HCT116 (cell line): ENCODE measurements around the gene CPT1C. TPM values are rescaled to one million over a fixed set of nuclear protein-coding genes. Genes with fewer than 3 reads are reported as not detected.
A peak's percentile ranks its signal among the peaks of the same experiment; 100 is the strongest.

Experiments
- ATAC-seq: fragments of 200-7000 bp; cut with Tn5 transposase; 2 replicates; pipeline ENCODE4 v1.9.1; 2020; ENCODE audit warnings: mild to moderate bottlenecking, moderate library complexity
- BruUV-seq: library from RNA; stranded (reverse); fragments of 400-500 nt; replicated peaks from 2 replicates; lab custom pipeline; 2021; lab: Mats Ljungman, UMichigan
- CTCF ChIA-PET: fragments of 300-600 bp; sonication (Branson Sonifier 250); formaldehyde crosslinking; loops from one replicate; lab custom pipeline; 2021; ENCODE audit warnings: antibody characterized with exemption; lab: Charles Lee
- POLR2A ChIA-PET: fragments of 300-600, 350-600 bp; sonication (Branson Sonifier 250); formaldehyde crosslinking; loops from one replicate; lab custom pipeline; 2021; ENCODE audit warnings: antibody characterized with exemption; lab: Charles Lee
- RAD21 ChIA-PET, 2 experiments: fragments of 300-600 bp; sonication (Branson Sonifier 250); formaldehyde crosslinking; loops; one replicate each; lab custom pipeline; 2023; ENCODE audit warnings: low total read pairs in 2 of 2; ENCODE audit not compliant: uncharacterized antibody in 2 of 2, unreplicated experiment in 2 of 2, low non-redundant PET in 1 of 2; lab: Charles Lee
- DNase-seq: peaks from one replicate; pipeline ENCODE4 v3.0.0-alpha.2; 2010; ENCODE audit warnings: low read depth, low spot score
- H2AFZ ChIP-seq: fragments of 200-600 bp; shearing (Covaris generic), sonication (generic); 2 replicates; pipeline ENCODE4 v1.6.1; 2017; ENCODE audit warnings: low read depth, mixed run types, mixed read lengths, antibody characterized with exemption, low read length; ENCODE audit not compliant: poor library complexity, severe bottlenecking
- H3K27ac ChIP-seq: 2 replicates; pipeline ENCODE4 v1.5.1; 2012; ENCODE audit warnings: low read depth, low read length
- H3K27me3 ChIP-seq: fragments of 200-600 bp; sonication (generic); 2 replicates; pipeline ENCODE4 v1.6.1; 2016; ENCODE audit warnings: mixed run types, low read length, mixed read lengths; ENCODE audit not compliant: insufficient read depth
- H3K36me3 ChIP-seq, 2 experiments: fragments of 200-500 bp in 1 of 2; fragments of 200-600 bp in 1 of 2; sonication (Bioruptor generic) in 1 of 2; sonication (generic) in 1 of 2; 2 replicates each; pipeline versions ENCODE4 v1.5.1 to v1.6.1; 2014 to 2016; ENCODE audit warnings: low read length in 2 of 2, inconsistent platforms in 1 of 2, mixed read lengths in 1 of 2, mixed run types in 1 of 2; ENCODE audit not compliant: insufficient read depth in 2 of 2, control insufficient read depth in 1 of 2
- H3K4me1 ChIP-seq, 2 experiments: fragments of 200-600 bp in 1 of 2; sonication (generic) in 1 of 2; 2 replicates each; pipeline versions ENCODE4 v1.5.1 to v1.6.1; 2012 to 2017; ENCODE audit warnings: low read length in 2 of 2, inconsistent platforms in 1 of 2, mild to moderate bottlenecking in 1 of 2, mixed read lengths in 1 of 2, mixed run types in 1 of 2, moderate library complexity in 1 of 2; ENCODE audit not compliant: insufficient read depth in 2 of 2, control insufficient read depth in 1 of 2
- H3K4me2 ChIP-seq: fragments of 200-600 bp; sonication (generic); 2 replicates; pipeline ENCODE4 v1.6.1; 2017; ENCODE audit warnings: mixed run types, low read length, mixed read lengths
- H3K4me3 ChIP-seq, 2 experiments: fragments of 200-600 bp in 1 of 2; sonication (generic) in 1 of 2; replicated peaks in 1 of 2; 2 replicates each; pipeline ENCODE4 v1.5.1; 2011 to 2016; ENCODE audit warnings: low read length in 2 of 2, control low read depth in 1 of 2, low read depth in 1 of 2, mild to moderate bottlenecking in 1 of 2, mixed read lengths in 1 of 2, mixed run types in 1 of 2
- H3K79me2 ChIP-seq: fragments of 200-600 bp; sonication (generic); 2 replicates; pipeline ENCODE4 v1.6.1; 2017; ENCODE audit warnings: mild to moderate bottlenecking, mixed run types, low read length, moderate library complexity, mixed read lengths; ENCODE audit not compliant: insufficient read depth
- H3K9ac ChIP-seq: fragments of 200-600 bp; sonication (generic); 2 replicates; pipeline ENCODE4 v1.6.1; 2016; ENCODE audit warnings: low read length, mixed read lengths
- H3K9me2 ChIP-seq: fragments of 200-600 bp; sonication (generic), shearing (Covaris generic); 2 replicates; pipeline ENCODE4 v1.6.1; 2017; ENCODE audit warnings: mixed run types, mild to moderate bottlenecking, moderate library complexity; ENCODE audit not compliant: insufficient read depth
- H3K9me3 ChIP-seq, 2 experiments: fragments of 200-500 bp in 1 of 2; fragments of 200-600 bp in 1 of 2; sonication (Bioruptor generic) in 1 of 2; sonication (generic) in 1 of 2; 2 replicates each; pipeline ENCODE4 v1.6.1; 2014 to 2017; ENCODE audit warnings: low read length in 2 of 2, mixed read lengths in 2 of 2, inconsistent platforms in 1 of 2, low read depth in 1 of 2, mild to moderate bottlenecking in 1 of 2, mixed run types in 1 of 2, moderate library complexity in 1 of 2; ENCODE audit not compliant: control insufficient read depth in 1 of 2, insufficient read depth in 1 of 2
- H4K20me1 ChIP-seq: fragments of 200-600 bp; sonication (generic), shearing (Covaris generic); 2 replicates; pipeline ENCODE4 v1.6.1; 2017; ENCODE audit warnings: mixed run types, mild to moderate bottlenecking, moderate library complexity; ENCODE audit not compliant: insufficient read depth
- CTCF ChIP-seq, 3 experiments: fragments of 200-600 bp in 1 of 3; sonication (generic) in 1 of 3; IDR thresholded peaks in 2 of 3; conservative IDR thresholded peaks in 1 of 3; 2 replicates each; pipeline ENCODE4 v1.5.1; 2012 to 2017; ENCODE audit warnings: low read depth in 2 of 3, low read length in 2 of 3, antibody characterized with exemption in 1 of 3, borderline replicate concordance in 1 of 3, control low read depth in 1 of 3, mild to moderate bottlenecking in 1 of 3, mixed read lengths in 1 of 3, mixed run types in 1 of 3, moderate library complexity in 1 of 3; ENCODE audit not compliant: insufficient read depth in 1 of 3
- EGR1 ChIP-seq: IDR thresholded peaks from 2 replicates; pipeline ENCODE4 v1.6.1; 2012; ENCODE audit warnings: low read depth
- ELF1 ChIP-seq: IDR thresholded peaks from 2 replicates; pipeline ENCODE4 v1.6.1; 2012; ENCODE audit warnings: low read depth, borderline replicate concordance
- EZH2phosphoT487 ChIP-seq: fragments of 200-600 bp; IDR thresholded peaks from 2 replicates; pipeline ENCODE4 v1.6.1; 2018; ENCODE audit warnings: antibody characterized with exemption, borderline replicate concordance
- SRF ChIP-seq: IDR thresholded peaks from 2 replicates; pipeline ENCODE4 v1.6.1; 2012; ENCODE audit warnings: low read depth
- YY1 ChIP-seq: IDR thresholded peaks from 2 replicates; pipeline ENCODE4 v1.6.1; 2011; ENCODE audit warnings: low read length, low read depth, moderate library complexity, mild to moderate bottlenecking; ENCODE audit not compliant: insufficient replicate concordance; ENCODE audit errors: extremely low read depth
- intact Hi-C: fragments of 100-400 bp; cut with micrococcal nuclease; formaldehyde crosslinking; loops from 2 replicates; pipeline ENCODE4 v1.10.0; 2022
- total RNA-seq: library from RNA; stranded (reverse); gene quantifications from one replicate; pipeline ENCODE4 v1.2.1, GENCODE V29; 2021; ENCODE audit not compliant: unreplicated experiment

Gene CPT1C
- total RNA-seq, 1 experiment from 2014 or later = 12.0 TPM

DNA sequence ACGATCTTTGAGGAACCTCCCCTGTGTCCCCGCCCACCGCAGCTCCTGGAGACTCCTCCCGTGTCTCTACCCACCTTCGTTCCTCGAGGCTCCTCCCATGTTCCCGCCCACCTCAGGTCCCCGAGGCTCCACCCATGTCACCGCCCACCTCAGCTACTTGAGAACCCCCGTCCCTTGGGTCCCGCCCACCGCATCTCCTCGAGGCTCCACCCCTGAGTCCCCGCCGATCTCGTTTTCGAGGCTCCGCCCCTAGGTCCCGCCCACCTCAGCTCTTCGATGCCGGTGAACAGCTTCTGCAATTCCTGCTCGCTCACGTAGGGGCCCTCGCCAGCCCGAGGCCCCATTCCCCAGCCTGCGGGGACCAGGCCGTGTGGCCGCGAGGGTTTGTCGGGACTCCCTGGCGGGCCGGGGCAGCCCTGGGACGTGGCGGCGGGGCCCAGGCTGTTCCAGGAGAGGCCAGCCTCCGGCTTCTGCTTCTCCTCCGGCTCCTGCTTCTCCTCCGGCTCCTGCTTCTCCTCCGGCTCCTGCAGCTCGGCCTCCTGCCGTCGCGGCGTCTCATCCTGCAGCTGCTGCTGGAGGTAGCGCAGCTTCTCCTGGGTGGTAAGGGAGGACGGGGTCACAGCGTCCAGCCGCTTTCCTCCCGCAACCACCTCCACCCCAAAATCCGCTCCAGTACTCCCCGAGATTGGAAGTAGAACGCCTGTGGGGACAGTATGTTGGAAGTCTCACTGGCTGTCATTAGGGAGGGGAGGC is 55.5 kb downstream of the CPT1C start:
- H3K9me3 ChIP-seq = no peaks in the 10 kb centered on the region
- TF ChIP-seq CTCF (IDR thresholded peaks at IDR 0.05 in 2 of 3, conservative IDR thresholded peaks at IDR 0.05 in 1 of 3; ENCODE audit: borderline replicate concordance in 1 of 3, insufficient read depth in 1 of 3, low read depth in 2 of 3, low read length in 2 of 3) = peak in 1 of 3 experiments; percentile 14; a peak in 1 of 6 replicates
- no peak for TF ChIP-seq SRF
- TF ChIP-seq EZH2phosphoT487 = no peak
- no peak for TF ChIP-seq YY1
- no peak for TF ChIP-seq EGR1
- no peak for TF ChIP-seq ELF1
- TF ChIP-seq, all 23 proteins: peak for 1
- H2AFZ ChIP-seq = no peak overlapping the region
- BruUV-seq = no TSS peak
- CTCF ChIA-PET = interaction anchor here (0.7 kb wide), 1 partner anchor 29 kb away, joined by 5 read pairs; no protein-coding TSS in a partner anchor
- ATAC-seq = peak; percentile 91
- POLR2A ChIA-PET = no interaction called here
- H3K9me2 ChIP-seq = no peaks in the 10 kb centered on the region
- H3K36me3 ChIP-seq = no peaks in the 10 kb centered on the region
- no peak overlapping the region for H3K4me3 ChIP-seq
- peak overlapping the region; percentile 18; the same call in 1 of the 2 replicates for H3K4me2 ChIP-seq
- no peaks in the 10 kb centered on the region for H3K27me3 ChIP-seq
- H4K20me1 ChIP-seq = no peaks in the 10 kb centered on the region
- peaks cover 4 to 18% of the 10 kb centered on the region in 2 experiments; a peak in 3 of 4 replicates for H3K4me1 ChIP-seq
- RAD21 ChIA-PET = no interaction called here
- H3K79me2 ChIP-seq = no peaks in the 10 kb centered on the region
- peak; percentile 90 for DNase-seq
- H3K27ac ChIP-seq = no peak overlapping the region; the same call in 1 of the 2 replicates
- intact Hi-C loops = no loop called here
- no peak overlapping the region for H3K9ac ChIP-seq
